ENCODE data around the gene FNIP2. TPM values are rescaled to one million over a fixed set of nuclear protein-coding genes. Genes with fewer than 3 reads are reported as not detected.
"Not testable (repeated sequence)": the region's sequence is repeated elsewhere in the genome, so short reads cannot be mapped to it uniquely, and the experiment has no call there.

FNIP2 gene
- total RNA-seq, 1 donor from 2014 or later = 21.4 TPM

GRCh38 chr4:158891256-158891655 lies 122.4 kb downstream of the FNIP2 start:
- peaks cover 0 to 4% (median 4%) of the 10 kb centered on the region in 3 donors for H3K4me1 ChIP-seq (ENCODE audit: control insufficient read depth in 3 of 3, insufficient read depth in 3 of 3, low read length in 3 of 3)
- H3K9ac ChIP-seq (ENCODE audit: low read depth in 1 of 3, low read length in 3 of 3) = no peak overlapping the region
- H3K27ac ChIP-seq (ENCODE audit: low read depth, low read length) = no peak overlapping the region
- no peaks in the 10 kb centered on the region for H3K9me3 ChIP-seq (ENCODE audit: control insufficient read depth in 3 of 3, low read length in 3 of 3)
- H3K4me3 ChIP-seq (ENCODE audit: low read length in 3 of 3) = no peak overlapping the region
- peaks cover 20 to 31% (median 20%) of the 10 kb centered on the region in 3 donors for H3K36me3 ChIP-seq (ENCODE audit: control insufficient read depth in 3 of 3, insufficient read depth in 3 of 3, low read length in 3 of 3)
- H3K27me3 ChIP-seq (ENCODE audit: control insufficient read depth in 3 of 3, insufficient read depth in 3 of 3, low read length in 3 of 3) = no peaks in the 10 kb centered on the region

GRCh38 chr4:158894826-158895225 lies 126.0 kb downstream of the FNIP2 start:
- H3K36me3 ChIP-seq (ENCODE audit: control insufficient read depth in 3 of 3, insufficient read depth in 3 of 3, low read length in 3 of 3) = peaks cover 19 to 25% (median 22%) of the 10 kb centered on the region in 3 donors
- H3K27ac ChIP-seq (ENCODE audit: low read depth, low read length) = no peak overlapping the region
- H3K4me1 ChIP-seq (ENCODE audit: control insufficient read depth in 3 of 3, insufficient read depth in 3 of 3, low read length in 3 of 3) = peaks cover 0 to 4% (median 4%) of the 10 kb centered on the region in 3 donors
- no peaks in the 10 kb centered on the region for H3K27me3 ChIP-seq (ENCODE audit: control insufficient read depth in 3 of 3, insufficient read depth in 3 of 3, low read length in 3 of 3)
- H3K9me3 ChIP-seq (ENCODE audit: control insufficient read depth in 3 of 3, low read length in 3 of 3) = no peaks in the 10 kb centered on the region
- no peak overlapping the region for H3K9ac ChIP-seq (ENCODE audit: low read depth in 1 of 3, low read length in 3 of 3)
- H3K4me3 ChIP-seq (ENCODE audit: low read length in 3 of 3) = no peak overlapping the region

GRCh38 chr4:158895797-158896576 lies 127.2 kb downstream of the FNIP2 start:
- H3K9me3 ChIP-seq (ENCODE audit: control insufficient read depth in 3 of 3, low read length in 3 of 3) = no peaks in the 10 kb centered on the region
- no peaks in the 10 kb centered on the region for H3K27me3 ChIP-seq (ENCODE audit: control insufficient read depth in 3 of 3, insufficient read depth in 3 of 3, low read length in 3 of 3)
- no peak overlapping the region for H3K27ac ChIP-seq (ENCODE audit: low read depth, low read length)
- no peak overlapping the region for H3K9ac ChIP-seq (ENCODE audit: low read depth in 1 of 3, low read length in 3 of 3)
- H3K4me1 ChIP-seq (ENCODE audit: control insufficient read depth in 3 of 3, insufficient read depth in 3 of 3, low read length in 3 of 3) = peaks cover 0 to 4% (median 4%) of the 10 kb centered on the region in 3 donors
- no peak overlapping the region for H3K4me3 ChIP-seq (ENCODE audit: low read length in 3 of 3)
- peaks cover 15 to 22% (median 21%) of the 10 kb centered on the region in 3 donors for H3K36me3 ChIP-seq (ENCODE audit: control insufficient read depth in 3 of 3, insufficient read depth in 3 of 3, low read length in 3 of 3)

GRCh38 chr4:158896577-158897238 lies 127.9 kb downstream of the FNIP2 start:
- H3K4me3 ChIP-seq (ENCODE audit: low read length in 3 of 3); H3K27me3 ChIP-seq (ENCODE audit: control insufficient read depth in 3 of 3, insufficient read depth in 3 of 3, low read length in 3 of 3); H3K9me3 ChIP-seq (ENCODE audit: control insufficient read depth in 3 of 3, low read length in 3 of 3); H3K27ac ChIP-seq (ENCODE audit: low read depth, low read length); H3K9ac ChIP-seq (ENCODE audit: low read depth in 1 of 3, low read length in 3 of 3); H3K4me1 ChIP-seq (ENCODE audit: control insufficient read depth in 3 of 3, insufficient read depth in 3 of 3, low read length in 3 of 3): not testable (repeated sequence)
- H3K36me3 ChIP-seq (ENCODE audit: control insufficient read depth in 3 of 3, insufficient read depth in 3 of 3, low read length in 3 of 3) = peaks cover 15 to 17% (median 17%) of the 10 kb centered on the region in 3 donors

GRCh38 chr4:158900408-158900807 lies 131.6 kb downstream of the FNIP2 start:
- not testable (repeated sequence) for H3K9me3 ChIP-seq (ENCODE audit: control insufficient read depth in 3 of 3, low read length in 3 of 3); H3K4me3 ChIP-seq (ENCODE audit: low read length in 3 of 3); H3K27me3 ChIP-seq (ENCODE audit: control insufficient read depth in 3 of 3, insufficient read depth in 3 of 3, low read length in 3 of 3); H3K27ac ChIP-seq (ENCODE audit: low read depth, low read length); H3K9ac ChIP-seq (ENCODE audit: low read depth in 1 of 3, low read length in 3 of 3)
- Histone ChIP-seq H3K36me3 (ENCODE audit: control insufficient read depth in 3 of 3, insufficient read depth in 3 of 3, low read length in 3 of 3) (peaks cover 16 to 23% (median 21%) of the 10 kb centered on the region in 3 donors), H3K4me1 (ENCODE audit: control insufficient read depth in 3 of 3, insufficient read depth in 3 of 3, low read length in 3 of 3) (peaks cover 0 to 11% (median 8%) of the 10 kb centered on the region in 3 donors)

GRCh38 chr4:158902280-158903078 lies 133.7 kb downstream of the FNIP2 start:
- peaks cover 9 to 18% (median 17%) of the 10 kb centered on the region in 3 donors for H3K36me3 ChIP-seq (ENCODE audit: control insufficient read depth in 3 of 3, insufficient read depth in 3 of 3, low read length in 3 of 3)

GRCh38 chr4:158903079-158903456 lies 134.2 kb downstream of the FNIP2 start:
- Histone ChIP-seq H3K9me3 (ENCODE audit: control insufficient read depth in 3 of 3, low read length in 3 of 3) (no peaks in the 10 kb centered on the region), H3K27ac (ENCODE audit: low read depth, low read length) (no peak overlapping the region), H3K36me3 (ENCODE audit: control insufficient read depth in 3 of 3, insufficient read depth in 3 of 3, low read length in 3 of 3) (peaks cover 9 to 18% (median 17%) of the 10 kb centered on the region in 3 donors)

More at GRCh38 chr4:158902280-158903078, 133.7 kb downstream of the FNIP2 start:
- H3K9me3 ChIP-seq (ENCODE audit: control insufficient read depth in 3 of 3, low read length in 3 of 3); H3K4me1 ChIP-seq (ENCODE audit: control insufficient read depth in 3 of 3, insufficient read depth in 3 of 3, low read length in 3 of 3); H3K27ac ChIP-seq (ENCODE audit: low read depth, low read length); H3K9ac ChIP-seq (ENCODE audit: low read depth in 1 of 3, low read length in 3 of 3); H3K27me3 ChIP-seq (ENCODE audit: control insufficient read depth in 3 of 3, insufficient read depth in 3 of 3, low read length in 3 of 3); H3K4me3 ChIP-seq (ENCODE audit: low read length in 3 of 3): not testable (repeated sequence)

GRCh38 chr4:158903472-158904043 lies 134.7 kb downstream of the FNIP2 start:
- peaks cover 0 to 7% (median 4%) of the 10 kb centered on the region in 3 donors for H3K4me1 ChIP-seq (ENCODE audit: control insufficient read depth in 3 of 3, insufficient read depth in 3 of 3, low read length in 3 of 3)
- no peaks in the 10 kb centered on the region for H3K9me3 ChIP-seq (ENCODE audit: control insufficient read depth in 3 of 3, low read length in 3 of 3)
- H3K27ac ChIP-seq (ENCODE audit: low read depth, low read length) = no peak overlapping the region
- peaks cover 9 to 18% (median 17%) of the 10 kb centered on the region in 3 donors for H3K36me3 ChIP-seq (ENCODE audit: control insufficient read depth in 3 of 3, insufficient read depth in 3 of 3, low read length in 3 of 3)
- H3K4me3 ChIP-seq (ENCODE audit: low read length in 3 of 3) = no peak overlapping the region
- H3K27me3 ChIP-seq (ENCODE audit: control insufficient read depth in 3 of 3, insufficient read depth in 3 of 3, low read length in 3 of 3) = no peaks in the 10 kb centered on the region
- no peak overlapping the region for H3K9ac ChIP-seq (ENCODE audit: low read depth in 1 of 3, low read length in 3 of 3)

More at GRCh38 chr4:158903079-158903456, 134.2 kb downstream of the FNIP2 start:
- H3K4me3 ChIP-seq (ENCODE audit: low read length in 3 of 3) = no peak overlapping the region
- H3K4me1 ChIP-seq (ENCODE audit: control insufficient read depth in 3 of 3, insufficient read depth in 3 of 3, low read length in 3 of 3) = peaks cover 0 to 7% (median 4%) of the 10 kb centered on the region in 3 donors
- H3K27me3 ChIP-seq (ENCODE audit: control insufficient read depth in 3 of 3, insufficient read depth in 3 of 3, low read length in 3 of 3) = no peaks in the 10 kb centered on the region
- H3K9ac ChIP-seq (ENCODE audit: low read depth in 1 of 3, low read length in 3 of 3) = no peak overlapping the region

- Histone ChIP-seq H3K9me3 (ENCODE audit: control insufficient read depth in 3 of 3, low read length in 3 of 3) (no peaks in the 10 kb centered on the region), H3K27me3 (ENCODE audit: control insufficient read depth in 3 of 3, insufficient read depth in 3 of 3, low read length in 3 of 3) (no peaks in the 10 kb centered on the region), H3K9ac (ENCODE audit: low read depth in 1 of 3, low read length in 3 of 3) (no peak overlapping the region), H3K27ac (ENCODE audit: low read depth, low read length) (no peak overlapping the region), H3K36me3 (ENCODE audit: control insufficient read depth in 3 of 3, insufficient read depth in 3 of 3, low read length in 3 of 3) (peaks cover 9 to 18% (median 17%) of the 10 kb centered on the region in 3 donors), H3K4me3 (ENCODE audit: low read length in 3 of 3) (no peak overlapping the region), H3K4me1 (ENCODE audit: control insufficient read depth in 3 of 3, insufficient read depth in 3 of 3, low read length in 3 of 3) (peaks cover 0 to 7% (median 4%) of the 10 kb centered on the region in 3 donors)
Measured at GRCh38 chr4:158904815-158905214, 136.0 kb downstream of the FNIP2 start.
